Right lobe of liver (tissue), 6 donors: ENCODE data around the gene C16orf92. TPM values are rescaled to one million over a fixed set of nuclear protein-coding genes. Genes with fewer than 3 reads are reported as not detected.

Source experiments
- ATAC-seq, 4 donors: fragments of 200-7000 bp; cut with Tn5 transposase; one replicate each; pipeline ENCODE4 v1.9.1; 2020; ENCODE audit warnings: mild to moderate bottlenecking in 4 of 4, moderate library complexity in 4 of 4
- DNase-seq, 3 donors: peaks; one replicate each; pipeline ENCODE4 v3.0.0-alpha.2; 2020
- H3K27ac ChIP-seq, 3 donors: fragments of 200-600 bp; one replicate each; pipeline ENCODE4 v1.8.0; 2022
- H3K27me3 ChIP-seq, 2 donors: fragments of 200-600 bp; one replicate each; pipeline ENCODE4 v1.8.0; 2022
- H3K36me3 ChIP-seq, 4 donors: fragments of 200-600 bp; sonication (generic) in 1 of 4; one replicate each; pipeline versions ENCODE4 v1.5.1 to v1.8.0; 2017 to 2022; ENCODE audit warnings: control low read depth in 1 of 4
- H3K4me1 ChIP-seq, 4 donors: fragments of 200-600 bp; sonication (generic) in 1 of 4; one replicate each; pipeline versions ENCODE4 v1.5.1 to v1.8.0; 2017 to 2022; ENCODE audit warnings: control low read depth in 1 of 4
- H3K4me3 ChIP-seq, 3 donors: fragments of 200-600 bp; one replicate each; pipeline ENCODE4 v1.8.0; 2022
- H3K9me3 ChIP-seq, 4 donors: fragments of 200-600 bp; sonication (generic) in 1 of 4; one replicate each; pipeline versions ENCODE4 v1.5.1 to v1.8.0; 2017 to 2022; ENCODE audit warnings: control low read depth in 1 of 4
- POLR2A ChIP-seq: fragments of 450-650 bp; IDR thresholded peaks from one replicate; pipeline ENCODE4 v1.6.1; 2017; ENCODE audit warnings: antibody characterized with exemption, mild to moderate bottlenecking
- WGBS: methylation state at CpG from one replicate; pipeline ENCODE4 v1.1.6; 2018; ENCODE audit warnings: low coverage, low lambda C conversion rate; ENCODE audit not compliant: insufficient coverage; ENCODE audit errors: missing lambda C conversion rate; 5-methylcytosine and 5-hydroxymethylcytosine counted together
- intact Hi-C, 2 donors: fragments of 100-400 bp; cut with DNase I; formaldehyde crosslinking; loops; one replicate each; pipeline versions ENCODE4 v1.11.2 to v1.14.1; 2022
- total RNA-seq, 6 experiments: library from RNA; depleted of rRNA in 2 of 6; stranded (reverse); fragments of >200 nt in 2 of 6; fragmentation: NEBNext Ultra II Directional in 3 of 6; extraction: Animal tissue kit (Norgen Biotek cat#: 25700) in 3 of 6; gene quantifications; one replicate each; pipeline versions ENCODE4 v1.1.0 to v1.2.4, GENCODE V29; 2016 to 2023
- TF ChIP-seq, protein P1 (sequence below), 4 donors: fragments of 200-600 bp in 3 of 4; fragments of 450-650 bp in 1 of 4; IDR thresholded peaks; one replicate each; pipeline versions ENCODE4 v1.5.1 to v1.8.0; 2016 to 2022; ENCODE audit warnings: antibody characterized with exemption in 4 of 4, mild to moderate bottlenecking in 2 of 4
- donor health status: DM: no; HTN: yes; CAD: no.
- donor health status: DM: no; HTN: no; CAD: no.
- donor health status: DM: no; HTN: no; CAD: no.
- donor health status: DM: no; HTN: yes; CAD: no.
- donor health status: DM: no; HTN: yes; CAD: no.

Gene C16orf92
- total RNA-seq, 6 experiments from 2014 or later: not detected

DNA sequence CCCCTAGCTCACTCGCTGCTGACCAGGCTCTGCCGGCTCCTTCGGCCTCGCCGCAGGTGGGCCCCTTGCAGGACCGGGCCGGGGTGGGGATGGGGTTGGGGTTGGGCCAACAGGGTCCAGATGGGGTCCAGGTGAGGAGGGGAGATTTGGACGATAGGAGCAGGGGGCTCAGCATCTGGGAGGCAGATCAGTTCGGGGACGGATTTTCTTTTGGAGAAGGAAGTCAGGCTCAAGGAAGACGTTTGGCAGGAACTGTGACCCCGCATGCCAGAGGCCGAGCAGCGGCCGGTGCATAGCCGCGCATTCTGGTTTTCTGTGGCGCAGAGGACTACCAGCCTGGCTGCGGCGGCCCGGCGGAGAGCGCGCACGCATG is 41.7 kb downstream of the C16orf92 start:
- 0% methylated on average over 5 of the region's 25 CpGs for WGBS
- Histone ChIP-seq H3K9me3 (no peaks in the 10 kb centered on the region), H3K4me3 (peak overlapping the region; percentile 92 to 97 (median 94)), H3K27ac (peak overlapping the region; percentile 93 to 100 (median 99)), H3K4me1 (peaks cover 0 to 29% (median 7%) of the 10 kb centered on the region in 4 donors), H3K27me3 (no peaks in the 10 kb centered on the region), H3K36me3 (peaks cover 10 to 26% (median 16%) of the 10 kb centered on the region in 4 donors)
- intact Hi-C loops: no loop called here
- DNase-seq: no peak
- TF ChIP-seq POLR2A: no peak
- TF ChIP-seq, protein P1, sequence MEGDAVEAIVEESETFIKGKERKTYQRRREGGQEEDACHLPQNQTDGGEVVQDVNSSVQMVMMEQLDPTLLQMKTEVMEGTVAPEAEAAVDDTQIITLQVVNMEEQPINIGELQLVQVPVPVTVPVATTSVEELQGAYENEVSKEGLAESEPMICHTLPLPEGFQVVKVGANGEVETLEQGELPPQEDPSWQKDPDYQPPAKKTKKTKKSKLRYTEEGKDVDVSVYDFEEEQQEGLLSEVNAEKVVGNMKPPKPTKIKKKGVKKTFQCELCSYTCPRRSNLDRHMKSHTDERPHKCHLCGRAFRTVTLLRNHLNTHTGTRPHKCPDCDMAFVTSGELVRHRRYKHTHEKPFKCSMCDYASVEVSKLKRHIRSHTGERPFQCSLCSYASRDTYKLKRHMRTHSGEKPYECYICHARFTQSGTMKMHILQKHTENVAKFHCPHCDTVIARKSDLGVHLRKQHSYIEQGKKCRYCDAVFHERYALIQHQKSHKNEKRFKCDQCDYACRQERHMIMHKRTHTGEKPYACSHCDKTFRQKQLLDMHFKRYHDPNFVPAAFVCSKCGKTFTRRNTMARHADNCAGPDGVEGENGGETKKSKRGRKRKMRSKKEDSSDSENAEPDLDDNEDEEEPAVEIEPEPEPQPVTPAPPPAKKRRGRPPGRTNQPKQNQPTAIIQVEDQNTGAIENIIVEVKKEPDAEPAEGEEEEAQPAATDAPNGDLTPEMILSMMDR (IDR thresholded peaks at IDR 0.05): no peak
- peak in 3 of 4 donors; percentile 1 to 5 (median 1) for ATAC-seq

DNA sequence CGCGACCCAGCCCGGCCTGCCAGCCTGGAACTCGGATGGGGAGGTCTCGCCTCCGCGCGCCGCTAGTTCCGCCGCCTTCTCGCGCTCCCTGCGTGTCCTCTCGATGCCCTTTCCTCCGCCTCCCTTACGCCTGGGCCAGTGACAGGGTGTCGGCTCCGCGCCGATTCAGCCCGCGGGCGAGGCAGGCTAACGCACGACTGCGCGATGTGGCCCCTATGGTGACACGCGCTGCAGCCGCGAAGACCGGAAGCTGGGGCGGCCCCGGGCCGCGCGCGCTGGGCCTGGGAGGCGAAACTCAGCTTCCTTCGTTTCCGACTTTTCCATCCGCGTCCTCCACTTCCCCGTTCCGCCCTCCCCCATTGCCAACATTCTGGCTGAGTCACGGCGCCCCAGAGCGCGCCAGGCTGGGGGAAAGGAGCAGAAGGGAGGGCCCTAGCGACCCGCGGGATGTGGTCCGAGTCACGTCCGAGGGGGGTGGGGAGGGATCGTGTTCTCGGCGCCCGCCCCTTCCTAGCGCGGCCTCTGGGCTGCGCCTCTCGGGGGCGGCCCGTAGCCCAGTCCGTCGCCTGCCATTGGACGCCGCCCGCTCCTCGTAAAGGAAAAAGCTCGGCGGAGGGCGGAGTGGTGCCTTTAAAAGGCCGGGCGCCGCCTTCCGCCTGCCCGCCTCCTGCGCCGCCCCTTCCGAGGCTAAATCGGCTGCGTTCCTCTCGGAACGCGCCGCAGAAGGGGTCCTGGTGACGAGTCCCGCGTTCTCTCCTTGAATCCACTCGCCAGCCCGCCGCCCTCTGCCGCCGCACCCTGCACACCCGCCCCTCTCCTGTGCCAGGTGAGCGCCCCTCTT is 42.3 kb downstream of the C16orf92 start, which contains the start of gene ALDOA:
Gene ALDOA, plus strand, starts transcription at position 659 of the 841 bp plus-strand sequence. CDS start 1,138 bp downstream, outside the sequence.
- DNase-seq (peak; percentile 99 to 100 (median 99)), ATAC-seq (peak; percentile 84 to 94 (median 89))
- Histone ChIP-seq H3K4me3 (peak within 1 kb of the TSS; percentile 92 to 97 (median 94)), H3K4me1 (peaks cover 0 to 32% (median 7%) of the 10 kb centered on the region in 4 donors), H3K9me3 (no peaks in the 10 kb centered on the region), H3K36me3 (peaks cover 10 to 32% (median 21%) of the 10 kb centered on the region in 4 donors), H3K27me3 (no peaks in the 10 kb centered on the region), H3K27ac (peak within 1 kb of the TSS; percentile 93 to 100 (median 99))
- WGBS: 0% methylated on average over 11 of the region's 99 CpGs
- TF ChIP-seq, protein P1 (IDR thresholded peaks at IDR 0.05): peak in 1 of 4 donors; percentile 18
- peak; percentile 97 for TF ChIP-seq POLR2A
- intact Hi-C loops: no loop called here

DNA sequence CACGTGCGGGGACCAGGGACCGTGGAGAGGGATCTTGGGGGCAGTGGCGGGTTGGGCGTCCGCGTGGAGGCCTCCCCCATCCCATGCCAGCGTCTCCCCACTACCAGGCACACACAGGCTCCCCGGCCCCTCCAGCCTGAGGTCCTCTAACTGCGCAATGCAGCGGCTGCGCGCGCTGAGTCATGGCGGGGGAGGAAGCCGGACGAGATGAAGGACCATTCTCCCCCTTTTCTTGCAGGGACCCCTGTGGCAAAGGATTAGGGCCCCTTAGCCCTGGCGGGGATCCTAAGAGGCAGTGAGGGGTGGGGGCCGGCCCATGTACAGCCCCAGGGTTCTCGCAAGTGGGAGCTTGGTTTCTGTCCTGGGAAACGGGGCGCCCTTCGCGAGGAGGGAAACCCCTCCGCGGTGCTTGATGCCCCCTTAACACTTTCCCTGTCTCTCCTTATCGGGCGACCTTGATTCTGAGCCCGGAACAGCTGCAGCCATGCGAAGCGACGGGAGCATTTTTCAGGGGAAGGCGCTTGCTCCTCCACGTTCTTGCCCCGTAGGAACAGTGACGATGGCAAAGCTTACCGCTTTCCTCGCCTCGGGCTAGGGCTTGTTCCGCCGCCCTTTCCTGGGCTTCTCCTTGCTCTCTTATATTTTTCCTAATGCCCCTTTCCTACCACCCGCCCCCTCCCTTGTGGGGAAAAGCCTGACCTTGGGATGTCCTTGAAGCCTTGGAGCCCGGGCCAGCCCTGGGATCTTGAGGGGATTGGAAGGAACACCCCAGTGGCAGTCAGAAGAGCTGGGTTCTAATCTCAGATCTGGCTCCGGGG is 43.2 kb downstream of the C16orf92 start:
- intact Hi-C loops: no loop called here
- WGBS: under 1% methylated on average over 13 of the region's 44 CpGs
- peaks cover 10 to 41% (median 25%) of the 10 kb centered on the region in 4 donors for H3K36me3 ChIP-seq
- peak overlapping the region; percentile 93 to 100 (median 99) for H3K27ac ChIP-seq
- peak overlapping the region; percentile 92 to 97 (median 94) for H3K4me3 ChIP-seq
- no peaks in the 10 kb centered on the region for H3K9me3 ChIP-seq
- TF ChIP-seq, protein P1 (IDR thresholded peaks at IDR 0.05): no peak
- no peak for TF ChIP-seq POLR2A
- ATAC-seq (peak in 3 of 4 donors; percentile 0 to 2 (median 1)), DNase-seq (peak in 2 of 3 donors; percentile 59 to 60)
- H3K4me1 ChIP-seq: peaks cover 0 to 35% (median 7%) of the 10 kb centered on the region in 4 donors
- no peaks in the 10 kb centered on the region for H3K27me3 ChIP-seq

DNA sequence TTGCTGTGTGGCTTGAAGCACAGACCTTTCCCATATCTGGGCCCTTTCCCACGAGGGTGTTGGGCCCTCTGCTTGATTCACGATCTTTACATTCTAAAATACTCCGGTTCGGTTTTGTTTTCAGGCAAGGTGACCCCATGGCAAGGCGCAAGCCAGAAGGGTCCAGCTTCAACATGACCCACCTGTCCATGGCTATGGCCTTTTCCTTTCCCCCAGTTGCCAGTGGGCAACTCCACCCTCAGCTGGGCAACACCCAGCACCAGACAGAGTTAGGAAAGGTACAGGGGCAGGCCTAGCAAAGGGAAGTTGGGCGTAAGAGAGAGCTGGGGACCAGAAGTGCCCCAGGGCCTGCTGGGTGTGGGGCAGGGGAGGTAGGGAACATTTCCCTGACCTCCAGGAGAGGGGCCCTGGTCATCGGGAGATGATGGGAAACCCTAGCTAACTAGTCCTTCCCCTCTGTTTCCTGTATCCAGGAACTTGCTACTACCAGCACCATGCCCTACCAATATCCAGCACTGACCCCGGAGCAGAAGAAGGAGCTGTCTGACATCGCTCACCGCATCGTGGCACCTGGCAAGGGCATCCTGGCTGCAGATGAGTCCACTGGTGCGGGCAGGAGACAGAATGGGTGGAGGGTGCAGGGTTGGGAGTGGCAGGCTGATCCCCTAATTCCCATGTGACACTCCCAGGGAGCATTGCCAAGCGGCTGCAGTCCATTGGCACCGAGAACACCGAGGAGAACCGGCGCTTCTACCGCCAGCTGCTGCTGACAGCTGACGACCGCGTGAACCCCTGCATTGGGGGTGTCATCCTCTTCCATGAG is 44.0 kb downstream of the C16orf92 start:
- TF ChIP-seq, protein P1 (IDR thresholded peaks at IDR 0.05): no peak
- Histone ChIP-seq H3K36me3 (peaks cover 15 to 49% (median 29%) of the 10 kb centered on the region in 4 donors), H3K27ac (peak overlapping the region; percentile 93 to 100 (median 99)), H3K4me3 (peak overlapping the region; percentile 92 to 97 (median 94)), H3K4me1 (peaks cover 0 to 43% (median 7%) of the 10 kb centered on the region in 4 donors), H3K27me3 (no peaks in the 10 kb centered on the region), H3K9me3 (no peaks in the 10 kb centered on the region)
- DNase-seq (peak; percentile 54 to 66 (median 60)), ATAC-seq (no peak)
- WGBS: 20% methylated on average over 8 of the region's 21 CpGs
- intact Hi-C loops: no loop called here
